GM12878 (cell line): ENCODE data around the gene SYCE1L. TPM values are rescaled to one million over a fixed set of nuclear protein-coding genes. Genes with fewer than 3 reads are reported as not detected.

ENCODE experiments used
- ASH2L ChIP-seq: fragments of 300-600, 200-600 bp; sonication (generic); IDR thresholded peaks from 2 replicates; pipeline ENCODE4 v1.6.1; 2017; ENCODE audit warnings: low read depth, mild to moderate bottlenecking, borderline replicate concordance
- BACH1 ChIP-seq: fragments of 450-650 bp; IDR thresholded peaks from 2 replicates; pipeline ENCODE4 v1.6.1; 2017; ENCODE audit warnings: mild to moderate bottlenecking, borderline replicate concordance
- BCL11A ChIP-seq: IDR thresholded peaks from 2 replicates; pipeline ENCODE4 v1.6.1; 2011; ENCODE audit warnings: low read depth, low read length
- CBX3 ChIP-seq: fragments of 200-600 bp; sonication (generic); IDR thresholded peaks from 2 replicates; pipeline ENCODE4 v1.6.1; 2016; ENCODE audit warnings: low read depth, borderline replicate concordance
- CEBPB ChIP-seq, 2 experiments: fragments of 150-350 bp in 1 of 2; IDR thresholded peaks; 2 replicates each; pipeline ENCODE4 v1.6.1; 2012 to 2014; ENCODE audit warnings: low read depth in 2 of 2, low read length in 2 of 2, borderline replicate concordance in 1 of 2, inconsistent platforms in 1 of 2
- IKZF2 ChIP-seq, 2 experiments: fragments of 450-650 bp; IDR thresholded peaks; 2 replicates each; pipeline ENCODE4 v1.6.1; 2017; ENCODE audit warnings: mild to moderate bottlenecking in 2 of 2, moderate library complexity in 2 of 2
- IRF4 ChIP-seq: IDR thresholded peaks from 2 replicates; pipeline ENCODE4 v1.6.1; 2011; ENCODE audit warnings: low read depth, low read length
- LARP7 ChIP-seq: fragments of 450-650 bp; IDR thresholded peaks from 2 replicates; pipeline ENCODE4 v1.6.1; 2017; ENCODE audit warnings: mild to moderate bottlenecking
- MLLT1 ChIP-seq: fragments of 450-650 bp; IDR thresholded peaks from 2 replicates; pipeline ENCODE4 v1.6.1; 2016; ENCODE audit warnings: mild to moderate bottlenecking
- MTA3 ChIP-seq: IDR thresholded peaks from 2 replicates; pipeline ENCODE4 v1.6.1; 2012; ENCODE audit warnings: low read length, inconsistent platforms, borderline replicate concordance
- NBN ChIP-seq: fragments of 450-650 bp; IDR thresholded peaks from 2 replicates; pipeline ENCODE4 v1.6.1; 2016
- POLR2AphosphoS2 ChIP-seq: IDR thresholded peaks from 2 replicates; pipeline ENCODE4 v1.6.1; 2011; ENCODE audit warnings: low read depth, mild to moderate bottlenecking, low read length, improper control_type of control experiment, moderate library complexity
- RELA ChIP-seq: fragments of 450-650 bp; IDR thresholded peaks from 2 replicates; pipeline ENCODE4 v1.8.0; 2014; ENCODE audit warnings: borderline replicate concordance; ENCODE audit not compliant: partially characterized antibody
- RUNX3 ChIP-seq: IDR thresholded peaks from 2 replicates; pipeline ENCODE4 v1.6.1; 2012; ENCODE audit warnings: low read length, inconsistent platforms
- SMAD5 ChIP-seq: IDR thresholded peaks from 2 replicates; pipeline ENCODE4 v1.6.1; 2016; ENCODE audit warnings: antibody characterized with exemption, low read depth
- SRF ChIP-seq, 2 experiments: IDR thresholded peaks; 2 replicates each; pipeline ENCODE4 v1.6.1; 2011; ENCODE audit warnings: low read depth in 2 of 2, low read length in 2 of 2, mild to moderate bottlenecking in 1 of 2, moderate library complexity in 1 of 2
- SUZ12 ChIP-seq: fragments of 200-600 bp; sonication (generic); IDR thresholded peaks from one replicate; pipeline ENCODE4 v1.6.1; 2018; ENCODE audit warnings: antibody characterized with exemption, mild to moderate bottlenecking; ENCODE audit not compliant: unreplicated experiment
- YBX1 ChIP-seq: fragments of 450-650 bp; IDR thresholded peaks from 2 replicates; pipeline ENCODE4 v1.6.1; 2016; ENCODE audit warnings: antibody characterized with exemption
- YY1 ChIP-seq: IDR thresholded peaks from 2 replicates; pipeline ENCODE4 v1.6.1; 2011; ENCODE audit warnings: low read depth, mild to moderate bottlenecking, low read length
- ZNF207 ChIP-seq: fragments of 450-650 bp; IDR thresholded peaks from 2 replicates; pipeline ENCODE4 v1.6.1; 2014; ENCODE audit warnings: antibody characterized with exemption, mild to moderate bottlenecking, borderline replicate concordance
- polyA plus RNA-seq, 11 experiments: library from polyadenylated mRNA; depleted of rRNA in 4 of 11; unstranded in 6 of 11; stranded (reverse) in 5 of 11; fragments of >200 nt; fragmentation: Nextera tagmentation in 4 of 11; fragmentation: Illumina TruSeq in 1 of 11; extraction: Ambion mirVana in 4 of 11; extraction: Trizol in 1 of 11; gene quantifications; 1 replicate in 1 of 11; 2 replicates in 10 of 11; pipeline versions ENCODE4 v1.2.1 to v1.2.3, GENCODE V29; 2011 to 2016; ENCODE audit warnings: inconsistent platforms in 2 of 11, missing spikeins in 2 of 11, low read depth in 1 of 11
- total RNA-seq, 4 experiments: library from RNA; depleted of rRNA in 3 of 4; stranded (reverse); fragments of >200 nt in 3 of 4; fragmentation: Illumina TruSeq in 1 of 4; extraction: Trizol in 1 of 4; gene quantifications; 2 replicates each; pipeline versions ENCODE4 v1.2.1 to v1.2.3, GENCODE V29; 2013 to 2021
- TF ChIP-seq, protein P1 (sequence below): IDR thresholded peaks from 2 replicates; pipeline ENCODE4 v1.6.1; 2011; ENCODE audit warnings: low read depth, mild to moderate bottlenecking, low read length, moderate library complexity, borderline replicate concordance; ENCODE audit errors: extremely low read depth
- TF ChIP-seq, protein P2 (sequence below): IDR thresholded peaks from 2 replicates; pipeline ENCODE4 v1.6.1; 2011; ENCODE audit warnings: low read depth, low read length, improper control_type of control experiment, borderline replicate concordance
- TF ChIP-seq, protein P3 (sequence below): fragments of 150-350 bp; IDR thresholded peaks from 2 replicates; pipeline ENCODE4 v1.6.1; 2014; ENCODE audit warnings: mild to moderate bottlenecking, low read depth, low read length

Gene SYCE1L
- total and polyA plus RNA-seq, 10 of the 15 experiments (the other 5 are each of a cell fraction or from before 2014, with no cell fraction given) = 0.35 to 4.6 (median 0.91) TPM; not detected in 5

DNA sequence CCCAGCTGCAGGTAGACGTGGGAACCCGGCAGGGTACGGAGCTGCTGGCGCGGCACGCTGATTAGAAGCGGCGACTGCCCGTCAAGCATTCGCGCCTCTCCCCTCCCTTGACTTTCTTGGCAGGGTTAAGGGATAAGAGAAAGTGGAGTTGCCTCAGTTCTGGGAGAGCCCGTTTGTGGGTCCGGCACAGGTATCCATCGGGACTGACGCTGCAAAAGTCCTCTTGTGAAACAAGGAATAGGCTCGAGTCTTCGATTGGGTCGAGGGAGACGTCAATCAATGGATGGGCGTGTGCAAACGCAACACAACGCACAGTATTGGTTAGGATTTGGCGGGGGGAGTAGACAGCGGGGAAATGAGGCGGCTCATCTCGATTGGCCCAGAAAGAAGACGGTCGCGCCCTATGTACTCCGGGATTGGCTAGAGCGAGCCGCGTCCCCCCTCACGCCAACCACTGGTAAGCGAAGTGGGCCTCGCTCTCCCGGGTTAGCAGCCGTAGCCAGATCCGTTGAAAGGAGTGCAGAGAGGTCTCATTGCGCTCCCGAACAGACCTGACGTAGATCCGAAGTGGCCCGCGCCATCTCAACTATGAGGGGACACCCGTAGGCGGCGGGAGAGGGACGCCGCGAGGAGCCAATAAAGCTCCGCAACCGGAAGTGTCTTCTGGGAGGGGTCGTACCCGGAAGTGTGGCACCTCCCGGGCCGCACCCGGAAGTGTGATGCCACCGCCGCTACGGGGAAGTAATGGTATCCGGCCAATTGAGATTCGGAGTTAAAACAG, 8.5 kb upstream of the SYCE1L start, which contains the start of gene MON1B (continued):
- TF ChIP-seq MLLT1 (peak; percentile 66), SMAD5 (peak; percentile 45), BCL11A (no peak), LARP7 (no peak), MTA3 (no peak), ZNF207 (no peak), YBX1 (no peak), ASH2L (no peak), IKZF2 (IDR thresholded peaks at IDR 0.05) (peak; percentile 57 to 78), CEBPB (IDR thresholded peaks at IDR 0.05; ENCODE audit: borderline replicate concordance in 1 of 2, low read depth in 2 of 2, low read length in 2 of 2) (no peak), SRF (IDR thresholded peaks at IDR 0.05; ENCODE audit: low read depth in 2 of 2, low read length in 2 of 2) (0 out of 4 replicates have a peak, but pooled peaks of 1 of the 2 experiments have one; percentile 35), RUNX3 (peak; percentile 41; the same call in 1 of the 2 replicates), RELA (peak; percentile 23), IRF4 (no peak), YY1 (peak; percentile 29; the same call in 1 of the 2 replicates), NBN (peak; percentile 79), POLR2AphosphoS2 (0 out of 2 replicates have a peak, but pooled peaks have one; percentile 24), SUZ12 (no peak), BACH1 (no peak), CBX3 (no peak)
- TF ChIP-seq, protein P1, sequence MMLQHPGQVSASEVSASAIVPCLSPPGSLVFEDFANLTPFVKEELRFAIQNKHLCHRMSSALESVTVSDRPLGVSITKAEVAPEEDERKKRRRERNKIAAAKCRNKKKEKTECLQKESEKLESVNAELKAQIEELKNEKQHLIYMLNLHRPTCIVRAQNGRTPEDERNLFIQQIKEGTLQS = no peak
- TF ChIP-seq, protein P2, sequence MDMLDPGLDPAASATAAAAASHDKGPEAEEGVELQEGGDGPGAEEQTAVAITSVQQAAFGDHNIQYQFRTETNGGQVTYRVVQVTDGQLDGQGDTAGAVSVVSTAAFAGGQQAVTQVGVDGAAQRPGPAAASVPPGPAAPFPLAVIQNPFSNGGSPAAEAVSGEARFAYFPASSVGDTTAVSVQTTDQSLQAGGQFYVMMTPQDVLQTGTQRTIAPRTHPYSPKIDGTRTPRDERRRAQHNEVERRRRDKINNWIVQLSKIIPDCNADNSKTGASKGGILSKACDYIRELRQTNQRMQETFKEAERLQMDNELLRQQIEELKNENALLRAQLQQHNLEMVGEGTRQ = no peak
- TF ChIP-seq, protein P3, sequence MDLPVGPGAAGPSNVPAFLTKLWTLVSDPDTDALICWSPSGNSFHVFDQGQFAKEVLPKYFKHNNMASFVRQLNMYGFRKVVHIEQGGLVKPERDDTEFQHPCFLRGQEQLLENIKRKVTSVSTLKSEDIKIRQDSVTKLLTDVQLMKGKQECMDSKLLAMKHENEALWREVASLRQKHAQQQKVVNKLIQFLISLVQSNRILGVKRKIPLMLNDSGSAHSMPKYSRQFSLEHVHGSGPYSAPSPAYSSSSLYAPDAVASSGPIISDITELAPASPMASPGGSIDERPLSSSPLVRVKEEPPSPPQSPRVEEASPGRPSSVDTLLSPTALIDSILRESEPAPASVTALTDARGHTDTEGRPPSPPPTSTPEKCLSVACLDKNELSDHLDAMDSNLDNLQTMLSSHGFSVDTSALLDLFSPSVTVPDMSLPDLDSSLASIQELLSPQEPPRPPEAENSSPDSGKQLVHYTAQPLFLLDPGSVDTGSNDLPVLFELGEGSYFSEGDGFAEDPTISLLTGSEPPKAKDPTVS = 0 out of 2 replicates have a peak, but pooled peaks have one; percentile 20
